GM04504 (cell line): Measurements from ENCODE around the gene ATP8B4.
"Not testable (repeated sequence)": the region's sequence is repeated elsewhere in the genome, so short reads cannot be mapped to it uniquely, and the experiment has no call there.

Experiments
- DNase-seq: peaks from one replicate; pipeline ENCODE4 v3.0.0-alpha.2; 2012; ENCODE audit warnings: low read depth

Gene ATP8B4, protein sequence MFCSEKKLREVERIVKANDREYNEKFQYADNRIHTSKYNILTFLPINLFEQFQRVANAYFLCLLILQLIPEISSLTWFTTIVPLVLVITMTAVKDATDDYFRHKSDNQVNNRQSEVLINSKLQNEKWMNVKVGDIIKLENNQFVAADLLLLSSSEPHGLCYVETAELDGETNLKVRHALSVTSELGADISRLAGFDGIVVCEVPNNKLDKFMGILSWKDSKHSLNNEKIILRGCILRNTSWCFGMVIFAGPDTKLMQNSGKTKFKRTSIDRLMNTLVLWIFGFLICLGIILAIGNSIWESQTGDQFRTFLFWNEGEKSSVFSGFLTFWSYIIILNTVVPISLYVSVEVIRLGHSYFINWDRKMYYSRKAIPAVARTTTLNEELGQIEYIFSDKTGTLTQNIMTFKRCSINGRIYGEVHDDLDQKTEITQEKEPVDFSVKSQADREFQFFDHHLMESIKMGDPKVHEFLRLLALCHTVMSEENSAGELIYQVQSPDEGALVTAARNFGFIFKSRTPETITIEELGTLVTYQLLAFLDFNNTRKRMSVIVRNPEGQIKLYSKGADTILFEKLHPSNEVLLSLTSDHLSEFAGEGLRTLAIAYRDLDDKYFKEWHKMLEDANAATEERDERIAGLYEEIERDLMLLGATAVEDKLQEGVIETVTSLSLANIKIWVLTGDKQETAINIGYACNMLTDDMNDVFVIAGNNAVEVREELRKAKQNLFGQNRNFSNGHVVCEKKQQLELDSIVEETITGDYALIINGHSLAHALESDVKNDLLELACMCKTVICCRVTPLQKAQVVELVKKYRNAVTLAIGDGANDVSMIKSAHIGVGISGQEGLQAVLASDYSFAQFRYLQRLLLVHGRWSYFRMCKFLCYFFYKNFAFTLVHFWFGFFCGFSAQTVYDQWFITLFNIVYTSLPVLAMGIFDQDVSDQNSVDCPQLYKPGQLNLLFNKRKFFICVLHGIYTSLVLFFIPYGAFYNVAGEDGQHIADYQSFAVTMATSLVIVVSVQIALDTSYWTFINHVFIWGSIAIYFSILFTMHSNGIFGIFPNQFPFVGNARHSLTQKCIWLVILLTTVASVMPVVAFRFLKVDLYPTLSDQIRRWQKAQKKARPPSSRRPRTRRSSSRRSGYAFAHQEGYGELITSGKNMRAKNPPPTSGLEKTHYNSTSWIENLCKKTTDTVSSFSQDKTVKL

DNA sequence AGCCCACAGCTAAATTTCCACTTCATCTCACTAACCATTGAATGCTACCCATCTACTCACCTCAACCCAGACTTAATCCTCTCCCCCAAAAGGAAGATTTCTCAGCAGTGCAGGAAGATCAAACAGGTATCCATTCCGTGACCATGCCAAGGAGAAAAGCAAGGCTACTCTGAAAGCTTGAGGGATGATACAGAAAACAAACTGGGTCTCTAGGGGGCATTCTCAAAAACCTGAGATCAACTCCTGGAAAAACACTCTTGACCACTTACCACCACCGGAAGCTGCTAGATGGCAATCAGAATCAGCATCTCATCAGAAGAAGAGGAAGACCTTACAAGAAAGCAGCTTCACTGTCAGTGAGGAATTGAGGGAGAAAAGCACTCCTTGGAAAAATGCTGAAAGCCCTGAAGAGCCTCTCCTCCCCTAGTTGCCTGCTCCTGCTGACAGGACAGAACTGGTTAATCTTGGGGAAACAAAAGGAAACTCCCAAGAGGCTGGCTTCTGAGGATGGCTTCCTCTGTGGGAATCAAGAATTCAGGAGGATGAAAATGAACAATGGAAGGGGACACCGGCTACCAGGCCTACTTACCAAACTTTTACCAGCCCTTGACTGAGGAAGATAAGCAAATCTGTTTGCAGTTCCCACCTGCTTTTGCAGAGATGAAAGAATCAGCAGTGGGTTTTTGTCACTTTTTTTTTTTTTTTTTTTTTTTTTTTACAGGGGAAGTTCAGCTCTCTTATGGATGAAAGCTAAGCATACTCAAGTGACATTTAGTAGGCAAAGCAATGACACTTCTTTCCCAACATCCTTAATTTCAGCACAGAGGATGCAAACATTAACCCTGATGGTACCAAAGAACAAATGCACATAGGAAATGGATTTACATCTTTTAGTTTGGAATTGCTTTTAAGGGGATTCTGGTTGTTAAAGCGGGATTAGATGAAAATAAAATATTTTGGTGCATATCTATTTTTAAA lies at the start of gene ATP8B4:
Gene ATP8B4, minus strand, starts transcription at position 171 of the 978 bp plus-strand sequence. CDS start 12,267 bp downstream, outside the sequence.
- DNase-seq, result no peak

DNA sequence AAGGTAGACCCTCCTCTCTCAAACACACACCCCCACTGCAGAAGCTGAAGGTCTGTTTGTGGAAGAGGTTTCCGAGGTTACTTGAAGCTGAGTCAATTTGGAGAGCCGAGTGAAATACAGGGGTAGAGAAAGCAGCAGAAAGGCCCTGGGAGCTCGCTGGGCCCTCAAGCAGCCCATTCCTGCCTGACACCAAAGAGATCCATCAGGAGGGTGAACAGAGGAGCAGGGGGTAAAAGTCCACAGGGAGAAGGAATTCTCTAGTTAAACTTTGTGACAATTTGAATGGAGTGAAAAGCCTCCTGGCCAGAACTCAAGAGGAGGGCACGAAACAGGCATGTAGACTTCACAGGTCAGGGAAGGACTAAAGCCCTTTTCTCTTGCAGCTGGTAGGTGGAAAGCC lies 49.3 kb upstream of the ATP8B4 start:
- DNase-seq, result no peak

DNA sequence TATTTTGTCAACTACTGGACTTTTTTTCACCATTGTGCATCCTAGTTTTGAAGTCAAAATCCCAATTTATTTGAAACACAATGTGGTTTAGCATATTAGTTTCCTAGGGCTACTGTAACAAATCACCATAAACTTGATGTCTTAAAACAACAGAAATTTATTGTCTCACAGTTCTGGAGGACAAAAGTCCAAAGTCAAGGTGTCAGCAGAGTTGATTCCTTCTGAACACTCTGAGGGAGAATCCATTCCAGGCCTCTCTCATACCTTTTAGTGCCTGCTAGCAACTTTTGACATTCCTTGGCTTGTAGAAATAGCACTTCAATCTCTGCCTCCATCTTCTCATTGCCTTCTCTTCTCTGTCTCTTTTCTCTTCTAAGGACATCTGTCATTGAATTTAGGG lies 48.1 kb upstream of the ATP8B4 start:
- no peak for DNase-seq

DNA sequence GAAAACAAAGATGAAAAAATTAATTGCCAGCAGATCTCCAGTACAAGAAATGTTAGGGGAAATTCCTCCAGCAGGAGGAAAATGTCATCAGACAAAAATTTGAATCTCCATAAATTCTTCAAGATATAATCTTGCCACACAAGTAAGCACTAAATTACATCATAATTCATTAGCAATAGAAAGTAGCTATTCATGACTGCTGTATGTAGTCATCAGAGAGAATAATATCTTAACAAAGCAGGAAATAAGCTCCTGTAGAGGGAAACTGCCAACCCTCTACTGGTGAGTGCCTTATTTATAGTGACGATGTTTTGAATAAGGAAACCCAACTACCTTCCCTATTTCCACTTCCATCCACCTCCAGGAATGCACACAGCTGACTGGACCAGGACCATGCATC lies 47.2 kb upstream of the ATP8B4 start:
- peak; percentile 40 for DNase-seq

DNA sequence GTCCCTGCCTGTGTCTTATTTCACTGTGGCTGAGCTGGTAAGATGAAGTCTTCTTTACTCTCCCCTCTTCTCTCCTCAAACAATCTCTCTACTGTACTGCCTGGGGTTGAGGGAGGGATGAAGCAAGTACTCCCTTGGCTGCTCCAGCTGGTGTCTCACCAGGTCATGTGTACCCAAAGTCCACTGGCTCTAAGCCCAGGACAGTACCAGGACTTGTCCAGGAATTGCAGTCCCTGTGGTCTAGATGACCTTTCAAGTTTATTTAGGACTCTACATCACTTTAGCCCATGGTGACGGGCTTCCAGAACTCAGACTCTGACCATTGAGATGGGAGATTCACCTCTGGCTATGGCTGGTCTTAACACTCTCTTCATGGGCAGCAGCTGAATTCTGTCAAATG lies 45.4 kb upstream of the ATP8B4 start:
- DNase-seq, result no peak

DNA sequence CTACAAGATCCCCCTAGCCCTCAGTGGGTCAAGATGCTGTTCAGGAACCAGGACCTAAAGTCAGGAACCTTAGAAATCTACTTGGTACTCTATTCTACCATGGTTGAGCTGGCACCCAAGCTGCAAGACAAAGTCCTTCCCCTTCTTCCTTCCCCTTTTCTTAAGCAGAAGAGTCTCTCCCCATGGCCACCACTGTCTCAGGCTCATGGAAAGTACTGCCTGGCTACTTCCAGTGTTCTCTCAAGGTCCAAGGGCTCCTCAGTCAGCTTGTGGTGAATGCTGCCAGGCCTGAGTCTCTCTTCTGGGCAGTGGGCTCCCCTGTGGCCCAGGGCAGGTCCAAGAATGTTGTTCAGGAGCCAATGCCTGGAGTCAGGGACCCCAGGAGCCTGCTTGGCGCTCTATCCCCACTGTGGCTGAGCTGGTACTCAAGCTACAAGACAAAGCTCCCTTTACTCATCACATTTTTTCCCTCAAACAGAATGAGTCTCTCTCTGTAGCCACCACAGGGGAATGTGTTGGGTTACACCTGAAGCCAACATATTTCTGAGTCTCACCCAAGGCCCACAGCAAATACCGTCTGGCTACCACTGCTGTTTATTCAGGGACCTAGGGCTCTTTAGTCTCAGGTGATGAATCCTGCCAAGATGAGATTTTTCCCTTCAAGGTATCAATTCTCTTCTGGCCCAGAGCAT lies 44.8 kb upstream of the ATP8B4 start:
- DNase-seq, result no peak

DNA sequence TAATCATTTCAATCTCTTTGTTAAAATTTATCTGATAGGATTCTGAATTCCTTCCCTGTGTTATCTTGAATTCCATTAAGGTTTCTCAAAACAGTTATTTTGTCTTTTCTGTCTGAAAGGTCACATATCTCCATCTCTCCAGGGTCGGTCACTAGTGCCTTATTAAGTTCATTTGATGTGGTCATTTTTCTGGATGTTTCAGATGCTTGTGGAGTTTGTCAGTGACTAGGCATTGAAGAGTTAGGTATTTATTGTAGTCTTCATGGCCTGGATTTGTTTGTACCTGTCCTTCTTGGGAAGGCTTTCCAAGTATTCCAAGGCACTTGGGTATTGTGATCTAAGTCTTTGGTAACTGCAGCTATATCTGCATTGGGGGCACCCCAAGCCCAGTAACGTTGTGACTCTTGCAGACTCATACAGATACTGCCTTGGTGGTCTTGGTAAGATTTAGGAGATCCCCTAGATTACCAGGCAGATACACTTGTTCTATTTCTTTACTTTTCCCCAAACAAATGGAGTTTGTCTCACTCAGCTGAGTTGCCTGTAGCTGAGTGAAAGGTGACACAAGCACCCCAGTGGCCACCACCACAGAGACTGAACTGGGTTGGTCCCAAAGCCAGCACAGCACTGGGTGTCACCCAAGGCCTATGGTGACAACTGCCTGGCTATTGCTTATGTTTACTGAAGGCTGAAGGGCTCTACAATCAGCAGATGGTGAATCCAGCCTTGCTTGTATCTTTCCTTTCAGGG lies 44.1 kb upstream of the ATP8B4 start:
- no peak for DNase-seq

DNA sequence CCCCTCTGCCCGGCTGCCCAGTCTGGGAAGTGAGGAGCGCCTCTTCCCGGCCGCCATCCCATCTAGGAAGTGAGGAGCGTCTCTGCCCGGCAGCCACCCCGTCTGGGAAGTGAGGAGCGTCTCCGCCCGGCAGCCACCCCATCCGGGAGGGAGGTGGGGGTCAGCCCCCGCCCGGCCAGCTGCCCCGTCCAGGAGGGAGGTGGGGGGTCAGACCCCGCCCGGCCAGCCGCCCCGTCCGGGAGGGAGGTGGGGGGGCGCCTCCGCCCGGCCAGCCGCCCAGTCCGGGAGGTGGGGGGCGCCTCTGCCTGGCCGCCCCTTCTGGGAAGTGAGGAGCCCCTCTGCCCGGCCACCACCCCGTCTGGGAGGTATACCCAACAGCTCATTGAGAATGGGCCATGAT lies 39.2 kb upstream of the ATP8B4 start:
- DNase-seq, result not testable (repeated sequence)

DNA sequence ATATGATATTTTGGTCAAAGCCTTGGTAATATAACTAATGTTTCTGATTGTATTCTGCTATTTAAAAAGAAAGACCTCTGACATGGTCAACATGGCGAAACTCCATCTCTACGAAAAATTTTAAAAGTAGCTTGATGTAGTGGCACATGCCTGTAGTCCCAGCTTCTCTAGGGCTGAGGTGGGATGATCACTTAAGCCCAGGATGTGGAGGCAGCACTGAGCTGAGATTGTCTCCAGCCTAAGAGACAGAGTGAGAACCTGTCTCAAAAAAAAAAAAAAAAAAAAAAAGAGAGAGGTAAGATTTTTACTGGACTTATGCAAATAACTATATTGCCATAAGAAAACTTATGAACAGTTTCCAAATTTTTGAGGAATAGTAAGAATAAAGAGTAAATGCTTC lies 32.4 kb upstream of the ATP8B4 start:
- DNase-seq, result no peak

DNA sequence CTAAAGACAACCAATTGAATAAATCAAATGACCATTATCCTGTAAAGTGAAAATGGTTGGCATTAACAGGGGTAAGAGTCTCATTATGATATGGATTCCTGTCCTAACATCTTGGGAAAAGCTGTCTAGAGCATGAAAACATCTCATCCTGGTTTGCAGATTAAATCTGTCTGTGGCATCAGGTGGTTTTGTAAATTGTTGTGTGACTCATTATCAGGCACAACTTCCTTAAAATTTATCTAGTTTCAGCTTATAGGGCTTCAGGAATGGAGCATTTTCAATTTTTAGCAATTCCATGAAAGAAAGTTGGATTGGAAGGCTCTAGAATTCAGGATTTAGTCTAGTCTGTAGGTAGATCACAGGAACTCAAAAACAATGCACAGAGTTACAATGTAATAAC lies 31.8 kb upstream of the ATP8B4 start:
- no peak for DNase-seq

DNA sequence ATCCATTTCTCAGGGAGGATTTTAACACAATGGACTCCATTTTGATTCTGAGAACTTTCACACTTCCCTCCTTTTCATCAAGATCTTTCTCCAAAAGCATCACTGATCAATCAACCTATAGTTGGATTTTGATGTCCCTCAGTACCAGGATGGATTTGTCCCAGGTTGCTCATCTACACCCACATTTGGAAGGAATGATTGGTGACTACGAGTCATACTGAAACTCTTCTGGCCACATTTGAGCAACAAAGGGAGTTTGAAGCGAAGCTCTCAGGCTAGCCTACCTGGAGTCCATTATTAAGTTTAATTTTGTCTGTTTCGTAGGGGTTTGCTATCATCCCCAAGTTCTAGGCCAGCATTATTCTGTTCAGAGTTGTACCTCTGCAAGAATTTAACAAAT lies 31.3 kb upstream of the ATP8B4 start:
- no peak for DNase-seq

DNA sequence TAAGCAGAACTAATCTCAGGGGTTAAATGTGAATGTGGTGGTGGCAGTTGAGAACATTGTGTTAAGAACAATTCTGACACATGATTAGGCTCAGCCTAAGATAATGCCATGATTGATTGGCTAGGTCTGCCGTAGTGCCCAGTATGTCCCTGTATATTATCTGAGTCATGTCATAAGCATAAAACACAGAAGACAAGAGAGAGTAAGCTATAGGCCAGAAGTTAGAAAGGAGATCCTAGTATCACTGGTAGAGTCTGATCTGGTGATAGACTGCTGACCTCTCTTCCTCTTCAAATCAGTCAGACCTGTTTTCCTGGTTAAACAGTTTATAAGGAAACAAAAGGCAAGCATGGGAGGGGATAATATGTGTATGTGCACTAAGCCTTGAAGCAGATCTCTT lies 30.1 kb upstream of the ATP8B4 start:
- DNase-seq, result no peak

DNA sequence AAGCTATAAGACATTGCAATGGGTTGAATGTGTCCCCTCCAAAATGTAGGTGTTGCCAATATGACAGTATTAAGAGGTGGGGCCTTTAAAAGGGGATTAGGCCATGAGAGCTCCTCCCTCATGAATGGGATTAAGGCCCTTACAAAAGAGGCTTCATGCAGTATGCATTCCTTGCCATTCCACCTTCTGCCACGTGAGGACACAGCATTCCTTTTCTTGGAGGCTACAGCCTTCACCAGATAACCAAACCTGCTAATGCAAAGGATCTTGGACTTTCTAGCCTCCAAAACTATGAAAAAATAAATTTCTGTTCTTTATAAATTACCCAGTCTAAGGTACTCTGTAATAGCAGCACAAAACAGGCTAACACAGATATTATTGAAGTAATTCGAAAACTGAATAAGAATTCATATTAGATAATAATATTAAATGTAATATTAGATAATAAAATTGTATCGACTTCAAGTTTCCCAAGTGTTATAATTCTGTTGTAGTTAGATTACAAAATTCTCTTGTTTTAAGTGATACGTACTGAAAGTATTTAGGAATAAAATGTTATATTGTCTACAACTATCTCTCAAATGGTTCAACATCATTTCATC lies 29.4 kb upstream of the ATP8B4 start:
- DNase-seq, result no peak

DNA sequence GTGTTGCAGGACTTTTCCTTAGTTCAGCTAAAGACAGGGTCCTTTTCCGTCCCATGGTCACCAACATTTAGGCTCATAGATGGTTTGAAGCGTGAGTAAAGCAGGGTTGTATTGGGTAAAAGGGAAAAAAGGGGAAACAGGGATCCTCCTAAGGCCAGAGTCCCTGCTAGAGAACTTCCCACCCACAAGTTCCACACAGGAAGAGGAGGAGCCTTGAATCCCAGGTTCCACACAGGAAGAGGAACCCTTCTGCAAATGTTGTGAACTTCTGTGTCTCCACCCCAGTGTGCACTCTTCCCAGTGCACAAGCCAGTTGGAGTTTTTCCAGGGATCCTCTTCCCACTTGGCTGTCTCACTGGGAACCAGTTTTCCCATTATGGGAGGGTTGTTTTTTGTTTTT lies 27.6 kb upstream of the ATP8B4 start:
- DNase-seq, result no peak

DNA sequence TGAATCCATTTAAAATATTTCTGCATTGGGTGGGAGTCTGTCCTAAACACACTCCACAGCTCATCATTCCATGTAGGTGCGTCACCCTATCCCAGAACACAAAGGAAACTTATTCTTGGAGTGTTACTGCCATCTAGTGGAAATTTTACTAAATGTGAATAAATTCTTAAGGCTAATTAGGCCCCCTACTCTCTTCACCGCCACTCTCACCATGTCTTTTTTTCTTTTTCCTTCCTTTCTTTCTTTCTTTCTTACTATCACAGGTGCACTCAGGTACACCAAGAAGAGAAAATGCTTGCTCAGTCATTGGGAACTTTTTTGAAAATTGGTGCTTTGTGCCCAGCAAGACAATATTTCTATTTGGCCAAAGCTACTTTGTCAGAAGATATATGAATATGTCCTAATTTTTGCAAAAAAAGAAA lies 26.4 kb upstream of the ATP8B4 start:
- DNase-seq, result peak; percentile 63

DNA sequence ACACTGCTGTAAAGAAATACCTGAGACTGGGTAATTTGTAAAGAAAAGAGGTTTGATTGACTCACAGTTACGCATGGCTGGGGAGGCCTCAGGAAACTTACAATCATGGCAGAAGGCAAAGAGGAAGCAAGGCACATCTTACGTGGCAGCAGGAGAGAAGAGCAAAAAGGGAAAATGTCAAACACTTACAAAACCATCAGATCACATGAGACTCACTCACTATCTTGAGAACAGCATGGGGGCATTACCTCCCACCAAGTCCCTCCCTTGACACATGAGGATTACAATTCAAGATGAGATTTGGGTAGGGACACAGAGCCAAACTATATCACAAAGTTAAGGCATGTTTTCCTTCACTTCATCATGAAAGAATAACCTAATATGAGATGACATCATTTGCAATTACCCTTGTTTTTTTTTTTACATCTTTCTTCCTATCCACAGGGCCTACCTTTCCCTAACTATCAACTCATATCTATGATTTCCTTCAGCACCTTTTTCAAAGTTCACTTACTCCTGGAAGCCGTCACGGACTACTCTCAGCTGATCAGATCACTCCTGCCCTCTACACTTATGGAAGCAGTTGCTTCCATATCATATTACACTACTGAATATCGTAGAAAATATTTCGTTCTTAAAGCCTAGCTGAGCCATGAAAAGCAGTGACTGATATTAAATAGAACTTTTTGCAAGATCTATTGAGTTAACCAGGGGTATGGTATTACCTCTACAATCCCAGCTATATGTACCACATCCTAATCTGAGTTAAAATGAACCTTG lies 25.5 kb upstream of the ATP8B4 start:
- DNase-seq, result no peak

DNA sequence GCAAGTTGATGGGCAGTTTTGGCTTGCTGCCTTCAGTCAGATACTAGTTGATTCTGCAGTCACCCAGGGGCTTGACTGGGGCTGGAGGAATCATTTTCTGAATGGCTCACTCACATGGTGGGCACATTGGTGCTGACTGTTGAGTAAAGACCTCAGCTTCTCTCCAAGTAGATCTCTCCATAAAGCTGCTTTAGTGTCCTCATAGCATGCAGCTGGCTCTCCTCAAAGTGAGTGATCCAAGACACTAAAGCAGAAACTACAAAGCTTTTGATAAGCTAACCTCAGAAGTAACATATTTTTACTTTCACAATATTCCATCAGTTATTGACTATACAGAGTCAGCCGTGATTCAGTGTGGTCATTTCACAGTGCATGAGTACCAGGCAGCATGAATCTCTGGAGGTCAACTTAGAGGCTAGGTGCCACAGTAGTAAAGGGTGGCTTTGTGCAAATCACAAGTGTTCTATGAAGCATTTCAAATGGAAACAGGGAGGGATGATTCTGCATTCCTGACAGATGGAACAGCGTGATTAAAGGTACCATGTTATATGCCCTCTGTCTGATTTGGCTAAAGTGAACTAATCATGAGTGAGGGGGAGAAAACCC lies 24.3 kb upstream of the ATP8B4 start:
- DNase-seq, result no peak

DNA sequence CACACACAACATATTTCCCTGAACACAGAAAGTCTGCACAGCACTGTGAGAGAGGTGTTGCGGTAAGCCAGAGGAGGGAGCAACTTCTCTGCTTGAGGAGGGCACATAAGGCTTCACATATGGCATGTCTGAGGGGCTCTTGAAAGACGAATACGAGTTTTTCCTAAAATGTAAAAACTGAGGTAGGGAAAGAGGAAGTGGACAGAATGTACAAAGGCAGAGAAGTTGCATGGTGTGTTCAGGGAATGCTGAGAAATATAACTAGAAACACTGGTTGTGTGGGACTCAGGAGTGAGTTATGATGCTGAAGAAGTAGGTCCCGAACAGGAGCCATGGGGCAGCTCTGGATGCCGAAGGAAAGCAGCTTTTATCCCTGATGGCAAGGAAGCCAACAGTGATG lies 22.8 kb upstream of the ATP8B4 start:
- DNase-seq, result no peak
